Body of pancreas (tissue), 4 donors: ENCODE measurements around the gene SIM1. TPM values are rescaled to one million over a fixed set of nuclear protein-coding genes. Genes with fewer than 3 reads are reported as not detected.

Source experiments
- ATAC-seq: fragments of 150-250 bp; one replicate; pipeline ENCODE4 v1.9.1; 2016
- DNase-seq, 4 donors: peaks; one replicate each; pipeline ENCODE4 v3.0.0-alpha.2; 2019
- H3K27ac ChIP-seq, 4 donors: fragments of 200-600 bp; sonication (generic); 1 replicate in 3 of 4; 2 replicates in 1 of 4; pipeline versions ENCODE4 v1.5.1 to v1.6.1; 2016 to 2019; ENCODE audit warnings: mild to moderate bottlenecking in 1 of 4, mixed read lengths in 1 of 4, moderate library complexity in 1 of 4
- H3K27me3 ChIP-seq, 2 donors: fragments of 200-600 bp; sonication (generic); one replicate each; pipeline ENCODE4 v1.6.0; 2016; ENCODE audit warnings: mild to moderate bottlenecking in 1 of 2
- H3K36me3 ChIP-seq, 2 donors: fragments of 200-600 bp; sonication (generic); replicated peaks in 1 of 2; 2 replicates each; pipeline ENCODE4 v1.5.1; 2016; ENCODE audit warnings: low read depth in 2 of 2; ENCODE audit not compliant: insufficient read depth in 1 of 2
- H3K4me1 ChIP-seq: fragments of 200-600 bp; sonication (generic); one replicate; pipeline ENCODE4 v1.6.0; 2016
- H3K4me3 ChIP-seq, 2 donors: fragments of 200-600 bp; sonication (generic); 1 replicate in 1 of 2; 2 replicates in 1 of 2; pipeline ENCODE4 v1.5.1; 2016 to 2019
- H3K9me3 ChIP-seq, 3 donors: fragments of 200-600 bp; sonication (generic); 1 replicate in 2 of 3; 2 replicates in 1 of 3; pipeline ENCODE4 v1.5.1; 2016
- POLR2A ChIP-seq, 3 donors: fragments of 450-650 bp; IDR thresholded peaks; one replicate each; pipeline ENCODE4 v1.6.1; 2016; ENCODE audit warnings: antibody characterized with exemption in 3 of 3, mild to moderate bottlenecking in 2 of 3
- WGBS, 2 donors: methylation state at CpG; one replicate each; pipeline ENCODE4 v1.1.5; 2017; 5-methylcytosine and 5-hydroxymethylcytosine counted together
- intact Hi-C: fragments of 100-400 bp; cut with DNase I; formaldehyde crosslinking; loops from one replicate; pipeline ENCODE4 v1.15.1; 2023
- total RNA-seq, 2 donors: library from RNA; depleted of rRNA; stranded (reverse); fragments of >200 nt; gene quantifications; one replicate each; pipeline ENCODE4 v1.1.0, GENCODE V29; 2016
- TF ChIP-seq, protein P1 (sequence below), 7 experiments: fragments of 450-650 bp in 4 of 7; fragments of 200-600 bp in 3 of 7; sonication (generic) in 3 of 7; IDR thresholded peaks; one replicate each; pipeline ENCODE4 v1.5.1; 2016 to 2019; ENCODE audit warnings: antibody characterized with exemption in 7 of 7

Gene SIM1
- total RNA-seq, 2 donors from 2014 or later: 3.6 to 6.9 TPM

DNA sequence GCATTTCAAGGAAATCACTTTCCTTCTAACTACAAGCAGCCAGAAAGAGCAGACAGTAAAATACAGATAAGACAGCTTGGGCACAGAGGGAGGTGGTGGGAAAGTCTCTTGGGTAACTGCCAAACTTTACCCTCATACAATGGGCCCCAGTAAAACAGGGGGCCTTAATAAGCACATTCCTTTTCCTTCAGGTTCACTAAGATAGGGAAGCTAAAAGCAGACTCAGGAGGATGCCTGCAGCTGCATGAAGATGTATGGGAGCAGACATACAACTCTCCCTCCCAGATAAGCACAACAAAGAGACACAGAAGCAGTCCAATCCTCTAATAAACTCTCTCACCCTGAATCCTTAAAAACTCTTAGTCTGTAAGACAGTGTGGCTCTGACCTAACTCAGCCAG is 49.0 kb downstream of the SIM1 start:
- Histone ChIP-seq H3K36me3 (no peaks in the 10 kb centered on the region), H3K4me3 (no peak overlapping the region), H3K27me3 (no peaks in the 10 kb centered on the region), H3K27ac (no peak overlapping the region), H3K4me1 (no peaks in the 10 kb centered on the region), H3K9me3 (no peaks in the 10 kb centered on the region)
- ATAC-seq: no peak
- intact Hi-C loops: no loop called here
- no peak for TF ChIP-seq POLR2A (IDR thresholded peaks at IDR 0.05)
- TF ChIP-seq, protein P1, sequence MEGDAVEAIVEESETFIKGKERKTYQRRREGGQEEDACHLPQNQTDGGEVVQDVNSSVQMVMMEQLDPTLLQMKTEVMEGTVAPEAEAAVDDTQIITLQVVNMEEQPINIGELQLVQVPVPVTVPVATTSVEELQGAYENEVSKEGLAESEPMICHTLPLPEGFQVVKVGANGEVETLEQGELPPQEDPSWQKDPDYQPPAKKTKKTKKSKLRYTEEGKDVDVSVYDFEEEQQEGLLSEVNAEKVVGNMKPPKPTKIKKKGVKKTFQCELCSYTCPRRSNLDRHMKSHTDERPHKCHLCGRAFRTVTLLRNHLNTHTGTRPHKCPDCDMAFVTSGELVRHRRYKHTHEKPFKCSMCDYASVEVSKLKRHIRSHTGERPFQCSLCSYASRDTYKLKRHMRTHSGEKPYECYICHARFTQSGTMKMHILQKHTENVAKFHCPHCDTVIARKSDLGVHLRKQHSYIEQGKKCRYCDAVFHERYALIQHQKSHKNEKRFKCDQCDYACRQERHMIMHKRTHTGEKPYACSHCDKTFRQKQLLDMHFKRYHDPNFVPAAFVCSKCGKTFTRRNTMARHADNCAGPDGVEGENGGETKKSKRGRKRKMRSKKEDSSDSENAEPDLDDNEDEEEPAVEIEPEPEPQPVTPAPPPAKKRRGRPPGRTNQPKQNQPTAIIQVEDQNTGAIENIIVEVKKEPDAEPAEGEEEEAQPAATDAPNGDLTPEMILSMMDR (IDR thresholded peaks at IDR 0.05): no peak
- DNase-seq: no peak

DNA sequence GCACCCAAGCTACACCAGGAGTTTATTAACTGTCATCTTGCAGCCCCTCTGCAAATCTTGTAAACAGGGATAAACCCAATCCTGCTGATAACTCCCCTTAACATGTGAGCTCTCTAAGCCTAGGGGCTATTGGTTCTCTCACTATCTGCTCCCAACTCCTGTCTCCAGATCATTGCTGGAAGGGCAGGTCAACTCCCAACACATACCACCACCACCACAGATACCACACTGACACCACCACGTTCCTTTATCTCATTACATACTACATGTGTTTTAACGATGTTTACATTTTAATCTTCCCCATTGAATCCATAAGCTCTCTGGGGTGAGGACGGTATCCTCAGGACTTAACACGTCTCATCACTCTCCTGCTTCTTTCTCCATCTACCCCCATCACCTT is 51.8 kb downstream of the SIM1 start:
- Histone ChIP-seq H3K9me3 (no peaks in the 10 kb centered on the region), H3K27ac (no peak overlapping the region), H3K27me3 (no peaks in the 10 kb centered on the region), H3K4me3 (no peak overlapping the region), H3K4me1 (no peaks in the 10 kb centered on the region), H3K36me3 (no peaks in the 10 kb centered on the region)
- no peak for TF ChIP-seq POLR2A (IDR thresholded peaks at IDR 0.05)
- TF ChIP-seq, protein P1 (IDR thresholded peaks at IDR 0.05): no peak
- ATAC-seq (no peak), DNase-seq (no peak)
- intact Hi-C loops: no loop called here
- WGBS, 2 donors: 81 to 82% methylated on average over 4 of the region's 4 CpGs

GRCh38 chr6:100404051-100404450 is 60.7 kb downstream of the SIM1 start:
- 46 to 63% methylated on average over 3 of the region's 3 CpGs for WGBS, 2 donors
- no peaks in the 10 kb centered on the region for H3K36me3 ChIP-seq
- TF ChIP-seq, protein P1 (IDR thresholded peaks at IDR 0.05): no peak
- TF ChIP-seq POLR2A (IDR thresholded peaks at IDR 0.05): no peak
- no peak for DNase-seq
- no peak overlapping the region for H3K27ac ChIP-seq
- intact Hi-C loops: no loop called here
- H3K9me3 ChIP-seq: no peaks in the 10 kb centered on the region
- no peaks in the 10 kb centered on the region for H3K27me3 ChIP-seq
- H3K4me3 ChIP-seq: no peak overlapping the region
- H3K4me1 ChIP-seq: no peaks in the 10 kb centered on the region
- no peak for ATAC-seq

- TF ChIP-seq POLR2A (IDR thresholded peaks at IDR 0.05): no peak
- TF ChIP-seq, protein P1 (IDR thresholded peaks at IDR 0.05): no peak
- no peak for ATAC-seq
- Histone ChIP-seq H3K4me1 (no peaks in the 10 kb centered on the region), H3K27me3 (no peaks in the 10 kb centered on the region), H3K9me3 (no peaks in the 10 kb centered on the region), H3K4me3 (no peak overlapping the region), H3K36me3 (no peaks in the 10 kb centered on the region), H3K27ac (no peak overlapping the region)
- DNase-seq: no peak
- intact Hi-C loops: no loop called here
- 89 to 96% methylated on average over 23 of the region's 23 CpGs for WGBS, 2 donors
Observed at GRCh38 chr6:100393493-100393892, 71.2 kb downstream of the SIM1 start.

- Histone ChIP-seq H3K27ac (no peak overlapping the region), H3K27me3 (no peaks in the 10 kb centered on the region), H3K36me3 (no peaks in the 10 kb centered on the region), H3K4me1 (no peaks in the 10 kb centered on the region), H3K9me3 (no peaks in the 10 kb centered on the region), H3K4me3 (no peak overlapping the region)
- no peak for ATAC-seq
- TF ChIP-seq POLR2A (IDR thresholded peaks at IDR 0.05): no peak
- TF ChIP-seq, protein P1 (IDR thresholded peaks at IDR 0.05): no peak
- intact Hi-C loops: no loop called here
- 86 to 94% methylated on average over 2 of the region's 2 CpGs for WGBS, 2 donors
- DNase-seq: no peak
Observed at GRCh38 chr6:100392423-100392822, 72.3 kb downstream of the SIM1 start.
